ENCODE data around the gene PTPN3.
"Not testable (repeated sequence)": the region's sequence is repeated elsewhere in the genome, so short reads cannot be mapped to it uniquely, and the experiment has no call there.

Gene PTPN3

GRCh38 chr9:109518621-109519335, 20.7 kb upstream of the PTPN3 start:
- no peak for TF ChIP-seq JUND (IDR thresholded peaks at IDR 0.05; ENCODE audit: low read depth)
- DNase-seq (ENCODE audit: low read depth in 1 of 2, low spot score in 1 of 2) = peak in 1 of 2 experiments; percentile 77
- in situ Hi-C loops (cut with HindIII; ENCODE audit: low pct_unique_long_range_greater_than_20kb, low sequenced_read_pairs) = no loop called here

- DNase-seq (ENCODE audit: low read depth in 1 of 2, low spot score in 1 of 2) = peak in 1 of 2 experiments; percentile 87
- in situ Hi-C loops (cut with HindIII; ENCODE audit: low pct_unique_long_range_greater_than_20kb, low sequenced_read_pairs) = no loop called here
- no peak for TF ChIP-seq JUND (IDR thresholded peaks at IDR 0.05; ENCODE audit: low read depth)
These were observed 19.8 kb upstream of the PTPN3 start for GRCh38 chr9:109517901-109518377.

- DNase-seq (ENCODE audit: low read depth in 1 of 2, low spot score in 1 of 2) = no peak
- in situ Hi-C loops (cut with HindIII; ENCODE audit: low pct_unique_long_range_greater_than_20kb, low sequenced_read_pairs) = no loop called here
- TF ChIP-seq JUND (IDR thresholded peaks at IDR 0.05; ENCODE audit: low read depth) = no peak
These were observed 15.8 kb upstream of the PTPN3 start for GRCh38 chr9:109513871-109514270.

GRCh38 chr9:109512170-109512756, 14.2 kb upstream of the PTPN3 start:
- no peak for DNase-seq (ENCODE audit: low read depth in 1 of 2, low spot score in 1 of 2)
- TF ChIP-seq JUND (IDR thresholded peaks at IDR 0.05; ENCODE audit: low read depth) = no peak
- in situ Hi-C loops (cut with HindIII; ENCODE audit: low pct_unique_long_range_greater_than_20kb, low sequenced_read_pairs) = no loop called here

- DNase-seq (ENCODE audit: low read depth in 1 of 2, low spot score in 1 of 2) = no peak
- no peak for TF ChIP-seq JUND (IDR thresholded peaks at IDR 0.05; ENCODE audit: low read depth)
- in situ Hi-C loops (cut with HindIII; ENCODE audit: low pct_unique_long_range_greater_than_20kb, low sequenced_read_pairs) = no loop called here
These were observed 12.4 kb upstream of the PTPN3 start for GRCh38 chr9:109510506-109510905.

GRCh38 chr9:109510042-109510441, 11.9 kb upstream of the PTPN3 start:
- DNase-seq (ENCODE audit: low read depth in 1 of 2, low spot score in 1 of 2); in situ Hi-C loops (cut with HindIII; ENCODE audit: low pct_unique_long_range_greater_than_20kb, low sequenced_read_pairs): not testable (repeated sequence)

GRCh38 chr9:109509611-109510010, 11.5 kb upstream of the PTPN3 start:
- TF ChIP-seq JUND (IDR thresholded peaks at IDR 0.05; ENCODE audit: low read depth) = no peak
- DNase-seq (ENCODE audit: low read depth in 1 of 2, low spot score in 1 of 2) = no peak
- in situ Hi-C loops (cut with HindIII; ENCODE audit: low pct_unique_long_range_greater_than_20kb, low sequenced_read_pairs) = no loop called here

- peak in 1 of 2 experiments; percentile 33 for DNase-seq (ENCODE audit: low read depth in 1 of 2, low spot score in 1 of 2)
- no peak for TF ChIP-seq JUND (IDR thresholded peaks at IDR 0.05; ENCODE audit: low read depth)
- in situ Hi-C loops (cut with HindIII; ENCODE audit: low pct_unique_long_range_greater_than_20kb, low sequenced_read_pairs) = no loop called here
These were observed 9.3 kb upstream of the PTPN3 start for GRCh38 chr9:109507421-109507838.

GRCh38 chr9:109506097-109506712, 8.1 kb upstream of the PTPN3 start:
- TF ChIP-seq JUND (IDR thresholded peaks at IDR 0.05; ENCODE audit: low read depth) = no peak
- in situ Hi-C loops (cut with HindIII; ENCODE audit: low pct_unique_long_range_greater_than_20kb, low sequenced_read_pairs) = no loop called here
- DNase-seq (ENCODE audit: low read depth in 1 of 2, low spot score in 1 of 2) = peak in 1 of 2 experiments; percentile 73

- no peak for TF ChIP-seq JUND (IDR thresholded peaks at IDR 0.05; ENCODE audit: low read depth)
- in situ Hi-C loops (cut with HindIII; ENCODE audit: low pct_unique_long_range_greater_than_20kb, low sequenced_read_pairs) = no loop called here
- no peak for DNase-seq (ENCODE audit: low read depth in 1 of 2, low spot score in 1 of 2)
These were observed 6.6 kb upstream of the PTPN3 start for GRCh38 chr9:109504689-109505088.

- TF ChIP-seq JUND (IDR thresholded peaks at IDR 0.05; ENCODE audit: low read depth) = no peak
- in situ Hi-C loops (cut with HindIII; ENCODE audit: low pct_unique_long_range_greater_than_20kb, low sequenced_read_pairs) = no loop called here
- DNase-seq (ENCODE audit: low read depth in 1 of 2, low spot score in 1 of 2) = peak in 1 of 2 experiments; percentile 34
These were observed 2.4 kb upstream of the PTPN3 start for GRCh38 chr9:109500421-109500974.

GRCh38 chr9:109499631-109500410, 1.7 kb upstream of the PTPN3 start:
- in situ Hi-C loops (cut with HindIII; ENCODE audit: low pct_unique_long_range_greater_than_20kb, low sequenced_read_pairs) = no loop called here
- TF ChIP-seq JUND (IDR thresholded peaks at IDR 0.05; ENCODE audit: low read depth) = no peak
- peak; percentile 82 to 84 for DNase-seq (ENCODE audit: low read depth in 1 of 2, low spot score in 1 of 2)

Measured in T47D (cell line).